ENCODE measurements around the gene TMEM108.

DNA sequence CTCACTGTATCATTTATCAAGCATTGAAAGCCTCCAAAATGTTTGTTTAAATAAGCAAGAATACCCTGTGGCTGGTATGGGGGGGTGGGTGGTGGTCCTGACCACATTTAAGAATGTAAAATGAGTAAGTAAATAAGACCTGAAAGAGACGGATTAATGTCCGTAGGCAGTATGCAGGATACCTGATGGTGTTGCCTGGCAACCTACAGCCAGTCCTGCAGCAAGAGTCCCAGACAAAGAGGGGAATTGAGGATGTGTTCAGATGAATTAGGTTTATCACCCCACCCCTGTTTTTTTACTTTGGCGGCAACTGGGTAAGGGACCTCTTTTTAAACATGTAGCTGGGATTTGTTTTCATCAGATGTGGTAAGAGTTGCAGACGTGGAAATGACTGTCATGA, 261.9 kb downstream of the TMEM108 start:
- TF ChIP-seq, protein P1, sequence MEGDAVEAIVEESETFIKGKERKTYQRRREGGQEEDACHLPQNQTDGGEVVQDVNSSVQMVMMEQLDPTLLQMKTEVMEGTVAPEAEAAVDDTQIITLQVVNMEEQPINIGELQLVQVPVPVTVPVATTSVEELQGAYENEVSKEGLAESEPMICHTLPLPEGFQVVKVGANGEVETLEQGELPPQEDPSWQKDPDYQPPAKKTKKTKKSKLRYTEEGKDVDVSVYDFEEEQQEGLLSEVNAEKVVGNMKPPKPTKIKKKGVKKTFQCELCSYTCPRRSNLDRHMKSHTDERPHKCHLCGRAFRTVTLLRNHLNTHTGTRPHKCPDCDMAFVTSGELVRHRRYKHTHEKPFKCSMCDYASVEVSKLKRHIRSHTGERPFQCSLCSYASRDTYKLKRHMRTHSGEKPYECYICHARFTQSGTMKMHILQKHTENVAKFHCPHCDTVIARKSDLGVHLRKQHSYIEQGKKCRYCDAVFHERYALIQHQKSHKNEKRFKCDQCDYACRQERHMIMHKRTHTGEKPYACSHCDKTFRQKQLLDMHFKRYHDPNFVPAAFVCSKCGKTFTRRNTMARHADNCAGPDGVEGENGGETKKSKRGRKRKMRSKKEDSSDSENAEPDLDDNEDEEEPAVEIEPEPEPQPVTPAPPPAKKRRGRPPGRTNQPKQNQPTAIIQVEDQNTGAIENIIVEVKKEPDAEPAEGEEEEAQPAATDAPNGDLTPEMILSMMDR (IDR thresholded peaks at IDR 0.05): no peak
- no peak for TF ChIP-seq POLR2A (IDR thresholded peaks at IDR 0.05)
